ENCODE data around the gene TBC1D22A.
A peak's percentile ranks its signal among the peaks of the same experiment; 100 is the strongest.

TBC1D22A gene

GRCh38 chr22:47059076-47059475 lies 296.6 kb downstream of the TBC1D22A start:
- no peak for DNase-seq (ENCODE audit: low spot score)

DNA sequence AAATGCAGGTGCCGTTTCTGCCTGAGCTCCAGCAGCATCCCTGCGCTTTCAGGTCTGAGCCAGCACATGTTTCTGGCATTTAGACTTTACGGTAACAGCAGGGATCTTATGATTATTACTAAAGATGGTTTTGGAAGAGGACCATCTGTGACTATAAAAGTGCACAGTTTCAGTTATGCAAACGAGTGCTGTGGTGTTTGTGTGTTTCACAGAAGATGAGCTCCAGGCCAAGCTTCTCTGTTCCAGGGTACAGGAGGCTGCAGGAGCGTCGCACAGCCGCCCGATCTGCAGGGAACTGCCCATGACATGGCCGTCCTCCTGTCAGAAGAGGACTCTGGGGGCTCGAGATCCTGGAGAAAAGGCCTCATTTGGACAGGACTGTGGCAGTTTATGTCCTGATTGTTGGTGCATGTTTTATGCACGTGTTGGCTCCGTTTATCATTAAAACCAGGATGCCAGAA lies 297.3 kb downstream of the TBC1D22A start:
- DNase-seq (ENCODE audit: low spot score), result no peak

DNA sequence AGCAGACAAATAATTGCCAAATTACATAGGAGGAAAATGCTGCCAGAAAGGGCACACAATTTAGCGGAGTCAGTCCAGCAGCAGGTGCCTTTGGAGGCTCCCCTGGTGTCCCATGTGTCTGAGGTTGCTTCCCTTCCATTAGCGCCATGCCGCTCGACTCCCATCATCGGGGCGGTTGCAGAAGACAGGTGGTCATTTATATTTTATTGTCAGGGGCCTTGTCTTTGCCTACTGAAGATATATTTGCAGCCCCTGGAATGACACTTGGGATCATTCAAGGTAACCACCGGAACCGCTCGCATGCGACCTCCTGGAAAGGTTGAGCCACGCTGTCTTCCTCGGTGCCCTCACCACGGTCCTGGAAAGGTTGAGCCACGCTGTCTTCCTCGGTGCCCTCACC lies 298.3 kb downstream of the TBC1D22A start:
- no peak for DNase-seq (ENCODE audit: low spot score)

GRCh38 chr22:47061226-47061625 lies 298.8 kb downstream of the TBC1D22A start:
- DNase-seq (ENCODE audit: low spot score), result no peak

- no peak for DNase-seq (ENCODE audit: low spot score)
Measured at GRCh38 chr22:47062126-47062525, 299.7 kb downstream of the TBC1D22A start.

- DNase-seq (ENCODE audit: low spot score), result no peak
Measured at GRCh38 chr22:47063071-47063509, 300.6 kb downstream of the TBC1D22A start.

GRCh38 chr22:47063606-47064005 lies 301.2 kb downstream of the TBC1D22A start:
- no peak for DNase-seq (ENCODE audit: low spot score)

- no peak for DNase-seq (ENCODE audit: low spot score)
Measured at GRCh38 chr22:47064016-47064415, 301.6 kb downstream of the TBC1D22A start.

GRCh38 chr22:47064416-47064815 lies 302.0 kb downstream of the TBC1D22A start:
- no peak for DNase-seq (ENCODE audit: low spot score)

- no peak for DNase-seq (ENCODE audit: low spot score)
Measured at GRCh38 chr22:47065756-47066615, 303.5 kb downstream of the TBC1D22A start.

- DNase-seq (ENCODE audit: low spot score), result no peak
Measured at GRCh38 chr22:47066616-47066905, 304.1 kb downstream of the TBC1D22A start.

- DNase-seq (ENCODE audit: low spot score), result no peak
Measured at GRCh38 chr22:47067321-47067890, 305.0 kb downstream of the TBC1D22A start.

DNA sequence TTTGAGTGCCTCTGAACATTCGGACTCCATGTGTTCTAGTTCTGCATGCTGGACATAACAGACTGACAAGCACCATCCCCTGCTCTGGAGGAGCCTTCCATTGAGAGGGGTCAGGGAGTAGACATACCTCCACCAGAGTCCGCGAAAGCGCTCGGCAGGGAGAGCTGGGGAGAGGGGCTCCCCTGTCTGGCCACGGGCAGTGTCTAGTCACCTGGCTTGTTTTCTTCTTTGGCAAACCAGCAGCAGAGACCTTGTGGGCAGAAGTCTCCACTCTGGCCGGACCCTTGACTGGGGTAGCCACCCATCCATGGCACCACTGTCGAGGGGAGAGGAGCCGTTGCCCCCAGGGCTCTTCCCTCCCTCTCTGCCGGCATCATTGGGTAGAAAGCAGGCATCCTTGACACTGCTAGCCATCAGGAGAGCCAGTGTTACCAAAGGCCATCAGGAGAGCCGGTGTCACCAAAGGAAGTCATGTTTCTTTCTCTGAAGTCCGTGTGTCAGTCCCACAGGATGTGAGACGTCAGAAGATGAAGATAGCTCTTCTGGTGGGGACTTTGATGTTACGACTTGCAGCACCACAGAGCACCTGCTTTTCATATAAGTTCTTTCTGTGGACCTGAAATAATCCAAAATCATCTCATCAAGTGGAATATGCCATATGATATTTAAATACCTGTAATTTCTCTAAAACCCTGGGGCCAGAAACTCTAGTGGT lies 305.6 kb downstream of the TBC1D22A start:
- DNase-seq (ENCODE audit: low spot score), result no peak

GRCh38 chr22:47068626-47068996 lies 306.2 kb downstream of the TBC1D22A start:
- DNase-seq (ENCODE audit: low spot score), result no peak

GRCh38 chr22:47069270-47069669 lies 306.8 kb downstream of the TBC1D22A start:
- no peak for DNase-seq (ENCODE audit: low spot score)

DNA sequence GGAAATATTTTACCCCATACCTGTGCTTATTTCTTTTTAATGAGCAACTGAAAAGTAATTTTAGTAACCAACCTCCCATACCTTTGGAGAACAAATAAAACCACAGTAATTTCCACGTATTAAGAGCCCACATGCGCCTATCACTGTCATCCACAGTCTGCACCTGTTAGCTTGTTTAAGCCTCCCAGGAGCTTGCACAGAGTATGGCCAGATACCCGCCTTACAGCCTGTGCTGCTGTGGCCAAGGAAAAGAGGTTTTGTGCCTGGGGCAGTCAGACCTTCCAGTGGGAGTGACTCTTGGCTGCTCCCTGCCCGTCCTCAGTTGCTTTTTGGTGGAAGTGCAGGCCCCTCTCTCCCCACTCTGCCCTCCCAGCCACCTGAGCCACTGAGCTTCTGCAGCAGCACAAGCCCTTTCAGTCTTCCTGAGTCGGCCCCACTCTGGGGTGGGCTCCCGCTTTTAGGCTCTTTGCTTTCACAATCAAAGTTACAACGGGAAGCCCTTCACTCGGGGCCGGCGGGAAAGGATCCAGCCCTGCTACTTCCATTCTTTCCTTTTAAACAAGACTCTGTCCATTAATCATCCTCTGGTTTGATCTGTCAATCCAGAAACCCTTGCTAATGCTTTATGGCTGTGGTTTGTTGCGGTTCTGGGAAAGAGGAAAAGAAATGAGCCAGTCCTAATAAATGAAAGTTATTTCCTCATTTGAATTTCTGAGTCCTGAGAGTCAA lies 308.8 kb downstream of the TBC1D22A start:
- no peak for DNase-seq (ENCODE audit: low spot score)

DNA sequence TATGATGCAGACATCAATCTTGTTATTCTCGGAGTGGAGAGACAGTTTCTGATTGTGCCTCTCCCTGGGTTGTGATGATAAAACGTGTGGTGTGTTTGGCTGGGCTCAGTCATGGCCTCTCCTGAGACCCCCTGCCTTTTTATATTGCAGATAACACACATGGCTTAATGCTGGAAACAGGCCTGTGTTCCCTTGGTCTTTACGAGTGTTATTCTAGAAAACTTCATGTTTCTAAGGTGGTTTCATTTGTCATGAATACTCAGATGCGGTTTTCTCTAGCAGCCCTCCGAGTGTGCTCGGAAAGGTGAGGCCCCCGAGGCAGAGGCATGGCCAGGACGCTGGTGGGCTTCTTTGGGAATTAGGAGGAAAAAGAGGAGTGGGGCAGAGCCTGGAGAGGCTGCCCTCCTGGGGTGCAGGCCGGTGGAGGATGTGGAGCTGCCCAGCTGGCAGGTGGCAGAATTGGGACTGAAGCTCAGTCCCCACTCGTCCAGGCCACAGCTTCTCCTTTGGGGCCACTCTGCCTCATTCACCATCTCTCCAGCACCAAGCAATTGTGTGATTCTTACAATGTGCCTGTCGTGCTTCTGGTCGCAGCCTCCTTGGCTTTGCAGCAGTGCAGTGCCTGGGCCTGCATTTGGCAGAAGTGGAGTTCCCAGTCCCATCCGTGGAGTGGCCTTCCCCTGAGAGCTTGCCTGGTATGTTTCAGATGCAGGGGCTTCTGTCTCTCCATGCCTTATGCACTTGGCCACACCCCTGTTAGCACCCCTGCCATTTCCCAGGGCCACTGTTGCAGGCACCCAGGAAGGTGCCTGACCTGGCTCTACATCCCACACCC lies 309.6 kb downstream of the TBC1D22A start:
- DNase-seq (ENCODE audit: low spot score), result no peak

- no peak for DNase-seq (ENCODE audit: low spot score)
Measured at GRCh38 chr22:47072642-47072967, 310.2 kb downstream of the TBC1D22A start.

- DNase-seq (ENCODE audit: low spot score), result peak; percentile 39
Measured at GRCh38 chr22:47073075-47073474, 310.6 kb downstream of the TBC1D22A start.

GRCh38 chr22:47074105-47074504 lies 311.7 kb downstream of the TBC1D22A start:
- DNase-seq (ENCODE audit: low spot score), result no peak

- DNase-seq (ENCODE audit: low spot score), result no peak
Measured at GRCh38 chr22:47075568-47075967, 313.1 kb downstream of the TBC1D22A start.

DNA sequence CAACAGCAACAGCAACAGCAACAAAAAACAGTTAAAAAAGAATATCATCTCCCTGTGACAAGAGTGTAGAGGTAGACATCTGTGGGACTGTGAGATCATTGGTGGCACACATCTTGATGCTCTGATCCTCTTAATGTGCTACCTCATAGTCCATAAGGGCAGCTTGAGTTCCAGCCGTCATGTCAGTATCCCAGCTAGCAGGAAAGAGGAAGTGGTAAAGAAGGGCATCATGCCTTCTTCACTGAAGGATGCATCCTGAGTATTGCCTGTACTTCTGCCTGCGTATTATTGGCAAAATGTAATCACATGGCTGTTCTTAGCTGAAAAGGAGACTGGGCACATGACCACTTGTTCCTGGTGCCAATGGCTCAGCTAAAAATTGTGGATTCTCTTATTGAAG lies 314.3 kb downstream of the TBC1D22A start:
- DNase-seq (ENCODE audit: low spot score), result no peak

Data from COLO829 (cell line).